NOMO-1 treated with dmso at 0.1 percent for 144 hours (cell line): ENCODE measurements around the gene RBM26.
"Not testable (repeated sequence)": the region's sequence is repeated elsewhere in the genome, so short reads cannot be mapped to it uniquely, and the experiment has no call there.

ENCODE experiments used
- DNase-seq: peaks from one replicate; lab custom pipeline; 2025; ENCODE audit not compliant: unreplicated experiment; lab: John Stamatoyannopoulos, UW

Gene RBM26

DNA sequence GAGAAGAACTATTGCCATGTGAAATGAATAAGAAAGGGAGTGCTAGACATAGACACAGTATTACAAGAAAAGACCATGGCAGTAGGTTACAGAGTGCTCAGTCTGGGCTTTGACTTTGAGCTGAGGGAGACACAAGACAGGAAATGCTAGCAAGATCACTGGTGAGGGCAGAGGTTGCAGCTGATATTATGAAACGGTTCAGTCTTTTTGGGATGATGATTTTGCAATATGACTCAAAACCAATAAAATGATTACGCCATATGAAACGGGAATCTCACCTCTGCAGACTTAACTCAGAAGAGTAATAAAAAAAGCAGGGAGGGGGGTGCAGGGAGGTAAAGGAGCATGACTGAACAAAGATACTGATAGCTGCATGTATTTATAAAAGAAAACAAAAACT, 123.1 kb downstream of the RBM26 start:
- DNase-seq = peak; percentile 77

DNA sequence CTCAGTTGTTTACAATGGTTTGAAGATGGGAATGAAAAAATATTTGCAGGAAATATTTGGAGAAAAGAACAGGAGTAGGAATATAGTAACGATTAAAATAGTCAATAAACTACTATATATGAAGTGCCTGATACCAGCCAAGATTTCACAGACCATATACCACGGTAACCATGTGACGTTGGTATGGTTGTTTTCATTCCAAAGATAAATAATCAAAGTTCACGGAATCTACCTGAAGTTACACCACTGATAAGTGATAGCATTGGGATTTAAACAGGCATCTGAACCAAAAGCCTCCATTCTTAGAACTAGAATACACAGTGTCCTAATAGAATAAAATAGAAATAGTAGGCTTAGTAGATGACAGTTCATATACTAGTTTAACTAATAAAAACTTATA, 123.5 kb downstream of the RBM26 start:
- DNase-seq = no peak

DNA sequence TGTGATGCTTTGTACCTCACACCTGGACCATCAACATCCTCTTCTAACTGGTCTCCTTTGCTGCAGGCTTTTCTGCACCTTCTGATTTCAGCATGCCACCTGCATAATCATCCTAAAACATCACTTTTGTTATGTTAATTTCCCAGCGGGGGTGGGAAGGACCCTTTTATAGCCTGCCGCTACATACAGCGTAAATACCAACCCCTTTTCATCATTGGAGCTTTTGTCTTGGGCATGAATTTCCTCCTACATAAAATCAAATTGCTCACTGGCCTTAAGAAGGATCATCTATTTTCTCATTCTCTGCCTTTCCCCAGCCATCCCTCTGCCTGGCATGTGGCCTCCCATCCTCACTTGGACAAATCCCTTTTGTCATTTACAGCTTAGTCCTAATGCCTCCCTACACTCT, 124.7 kb downstream of the RBM26 start:
- no peak for DNase-seq

DNA sequence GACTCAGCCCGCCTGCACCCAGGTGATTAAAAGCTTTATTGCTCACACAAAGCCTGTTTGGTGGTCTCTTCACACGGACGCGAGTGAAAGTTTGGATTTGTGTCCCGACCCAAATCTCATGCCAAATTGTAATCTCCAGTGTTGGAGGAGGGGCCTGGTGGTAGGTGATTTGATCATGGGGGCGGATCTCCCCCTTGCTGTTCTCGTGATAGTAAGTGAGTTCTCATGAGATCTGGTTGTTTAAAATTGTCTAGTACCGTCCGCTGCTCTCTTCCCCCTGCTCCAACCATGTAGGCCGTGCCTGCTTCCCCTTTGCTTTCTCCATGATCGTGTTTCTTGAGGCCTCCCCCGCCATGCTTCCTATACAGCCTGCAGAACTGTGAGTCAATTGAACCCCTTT, 126.3 kb downstream of the RBM26 start:
- not testable (repeated sequence) for DNase-seq

DNA sequence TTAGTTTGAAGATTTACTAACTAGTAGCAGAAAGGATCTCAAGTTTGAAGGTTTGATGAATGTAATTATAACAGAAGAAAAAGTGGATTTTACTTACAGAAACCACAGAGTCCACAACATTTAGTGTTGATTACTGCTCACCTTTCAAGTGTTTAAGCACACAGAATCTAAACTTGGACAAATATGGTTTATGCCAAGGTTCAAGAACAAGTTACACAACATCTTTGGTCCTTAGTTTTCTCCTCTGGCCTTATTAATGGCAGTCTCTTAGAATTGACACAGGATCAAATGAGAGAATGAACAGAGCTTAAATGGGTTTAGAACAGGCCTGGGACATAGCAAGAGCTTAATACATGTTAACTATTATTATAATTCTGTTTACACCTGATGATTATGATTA, 133.0 kb downstream of the RBM26 start:
- DNase-seq = no peak

DNA sequence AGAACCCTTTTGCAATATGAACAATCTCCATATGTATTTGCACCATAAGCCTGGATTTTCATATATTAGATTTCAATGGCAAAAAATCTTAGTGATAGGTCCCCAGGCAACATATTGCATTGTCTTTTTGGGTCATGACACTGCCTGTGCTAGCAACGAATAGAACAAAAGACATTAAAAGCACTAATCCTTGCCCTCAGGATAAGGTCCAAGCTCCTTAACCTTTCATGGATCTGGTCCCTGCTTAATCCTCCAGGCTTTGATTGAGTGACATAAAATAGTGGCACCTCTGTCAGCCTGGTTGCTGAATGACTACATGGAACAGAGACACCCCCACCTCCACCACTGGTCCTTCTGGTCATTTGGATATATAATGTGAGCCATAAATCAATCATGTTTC, 134.4 kb downstream of the RBM26 start:
- DNase-seq = no peak

DNA sequence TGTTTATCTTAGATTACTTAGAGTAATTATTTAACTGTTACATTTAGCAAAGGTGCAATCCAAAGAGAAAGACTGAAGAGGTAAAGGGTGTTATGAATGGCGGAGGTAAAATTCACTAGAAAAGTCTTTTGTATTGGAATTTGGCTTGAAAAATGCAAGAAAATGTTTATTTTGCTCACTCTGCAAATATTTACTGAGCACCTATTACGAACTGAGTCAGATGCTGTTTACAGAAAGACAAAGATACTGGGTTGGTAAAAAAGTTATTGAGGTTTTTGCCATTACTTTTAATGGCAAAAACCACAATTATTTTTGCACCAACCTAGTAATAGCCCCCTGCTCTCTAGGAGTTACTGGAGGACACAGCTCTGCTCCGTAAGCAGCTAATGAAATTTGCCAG, 135.2 kb downstream of the RBM26 start:
- no peak for DNase-seq
